Endothelial cell of umbilical vein (primary cell): ENCODE results near the gene AFG1L. TPM values are rescaled to one million over a fixed set of nuclear protein-coding genes. Genes with fewer than 3 reads are reported as not detected.

Source experiments
- BruUV-seq: library from RNA; stranded (reverse); fragments of 400-500 nt; replicated peaks from 2 replicates; lab custom pipeline; 2021; lab: Mats Ljungman, UMichigan
- CTCF ChIA-PET: fragments of 300-600, 350-600 bp; sonication (Branson Sonifier 250); formaldehyde crosslinking; loops from one replicate; lab custom pipeline; 2021; ENCODE audit warnings: antibody characterized with exemption, inconsistent platforms; lab: Charles Lee
- POLR2A ChIA-PET: fragments of 300-600, 350-600 bp; sonication (Branson Sonifier 250); formaldehyde crosslinking; loops from one replicate; lab custom pipeline; 2021; ENCODE audit warnings: antibody characterized with exemption, inconsistent platforms; lab: Charles Lee
- DNase-seq: peaks from one replicate; pipeline ENCODE4 v3.0.0-alpha.2; 2011; ENCODE audit warnings: low read depth, low spot score
- FAIRE-seq: peaks from 2 replicates; lab custom pipeline; 2011; peaks lifted over from hg19 to GRCh38; lab: Jason Lieb, UNC
- H2AFZ ChIP-seq: 2 replicates; pipeline ENCODE4 v1.6.0; 2012; ENCODE audit warnings: low read depth, low read length, control low read depth, inconsistent platforms
- H3K27ac ChIP-seq: 2 replicates; pipeline ENCODE4 v1.5.1; 2011; ENCODE audit warnings: low read depth, mild to moderate bottlenecking, control low read depth, low read length, moderate library complexity; ENCODE audit not compliant: insufficient read depth
- H3K27me3 ChIP-seq, 2 experiments: 2 replicates each; pipeline versions ENCODE4 v1.6.0 to v1.6.1; 2011; ENCODE audit warnings: low read length in 2 of 2, mixed read lengths in 1 of 2; ENCODE audit not compliant: control insufficient read depth in 2 of 2, insufficient read depth in 2 of 2
- H3K36me3 ChIP-seq, 2 experiments: 2 replicates in 1 of 2; 3 replicates in 1 of 2; pipeline ENCODE4 v1.5.1; 2011; ENCODE audit warnings: low read length in 2 of 2, mild to moderate bottlenecking in 1 of 2, moderate library complexity in 1 of 2; ENCODE audit not compliant: control insufficient read depth in 2 of 2, insufficient read depth in 2 of 2; ENCODE audit errors: extremely low read depth in 1 of 2
- H3K4me1 ChIP-seq: 3 replicates; pipeline ENCODE4 v1.5.1; 2011; ENCODE audit warnings: mild to moderate bottlenecking, low read length; ENCODE audit not compliant: control insufficient read depth, insufficient read depth; ENCODE audit errors: extremely low read depth
- H3K4me2 ChIP-seq: 2 replicates; pipeline ENCODE4 v1.6.1; 2011; ENCODE audit warnings: low read length, control low read depth, mixed read lengths; ENCODE audit not compliant: insufficient read depth
- H3K4me3 ChIP-seq, 3 experiments: fragments of 200-600 bp in 1 of 3; sonication (generic), shearing (Covaris generic) in 1 of 3; replicated peaks in 1 of 3; 2 replicates each; pipeline ENCODE4 v1.5.1; 2011 to 2016; ENCODE audit warnings: control low read depth in 3 of 3, low read length in 3 of 3, mild to moderate bottlenecking in 2 of 3, inconsistent platforms in 1 of 3, low read depth in 1 of 3, moderate library complexity in 1 of 3; ENCODE audit not compliant: insufficient read depth in 1 of 3
- H3K79me2 ChIP-seq: 2 replicates; pipeline ENCODE4 v1.6.0; 2012; ENCODE audit warnings: low read length, inconsistent platforms; ENCODE audit not compliant: control insufficient read depth, insufficient read depth
- H3K9ac ChIP-seq: replicated peaks from 2 replicates; pipeline ENCODE3; 2011; ENCODE audit warnings: low read length, control low read depth; ENCODE audit not compliant: insufficient read depth; ENCODE audit errors: extremely low read depth
- H3K9me1 ChIP-seq: replicated peaks from 3 replicates; pipeline ENCODE4 v1.6.0; 2011; ENCODE audit warnings: mild to moderate bottlenecking, low read length; ENCODE audit not compliant: control insufficient read depth, insufficient read depth; ENCODE audit errors: extremely low read depth
- H3K9me3 ChIP-seq: replicated peaks from 2 replicates; pipeline ENCODE4 v1.5.1; 2012; ENCODE audit warnings: low read length, inconsistent platforms; ENCODE audit not compliant: control insufficient read depth, insufficient read depth
- H4K20me1 ChIP-seq: replicated peaks from 2 replicates; pipeline ENCODE3; 2011; ENCODE audit warnings: mild to moderate bottlenecking, low read length; ENCODE audit not compliant: control insufficient read depth, insufficient read depth; ENCODE audit errors: extremely low read depth
- EZH2 ChIP-seq: IDR thresholded peaks from 2 replicates; pipeline ENCODE4 v1.6.1; 2012; ENCODE audit warnings: borderline replicate concordance, low read depth, mild to moderate bottlenecking, moderate library complexity, low read length, inconsistent platforms; ENCODE audit not compliant: severe bottlenecking
- FOS ChIP-seq: IDR thresholded peaks from 2 replicates; pipeline ENCODE4 v1.6.1; 2011; ENCODE audit warnings: mild to moderate bottlenecking, low read length, moderate library complexity, borderline replicate concordance; ENCODE audit not compliant: insufficient read depth
- GATA2 ChIP-seq: IDR thresholded peaks from 2 replicates; pipeline ENCODE4 v1.7.0; 2011; ENCODE audit warnings: low read depth, mild to moderate bottlenecking, moderate library complexity, mixed read lengths, low read length; ENCODE audit not compliant: insufficient read length, insufficient read depth
- JUN ChIP-seq: IDR thresholded peaks from 2 replicates; pipeline ENCODE4 v1.6.1; 2011; ENCODE audit warnings: borderline replicate concordance, low read depth; ENCODE audit not compliant: insufficient read length, insufficient read depth
- MYC ChIP-seq: IDR thresholded peaks from one replicate; pipeline ENCODE4 v1.6.1; 2011; ENCODE audit warnings: mild to moderate bottlenecking, low read depth, low read length
- POLR2A ChIP-seq: IDR thresholded peaks from 2 replicates; pipeline ENCODE4 v1.6.1; 2012; ENCODE audit warnings: low read depth, mild to moderate bottlenecking, control low read depth, low read length
- POLR2AphosphoS5 ChIP-seq: IDR thresholded peaks from 2 replicates; pipeline ENCODE4 v1.6.1; 2012; ENCODE audit warnings: low read depth, mild to moderate bottlenecking, control low read depth, low read length, moderate library complexity; ENCODE audit not compliant: insufficient read depth
- dilution Hi-C: fragments of 300-500 bp; cut with MboI; formaldehyde crosslinking; loops from one replicate; pipeline ENCODE4 v1.15.0; 2019; ENCODE audit warnings: low sequenced_read_pairs; ENCODE audit not compliant: extremely low pct_ligation_motif_present
- intact Hi-C: fragments of 100-400 bp; cut with micrococcal nuclease; formaldehyde crosslinking; loops from one replicate; pipeline ENCODE4 v1.10.0; 2022
- polyA plus RNA-seq, 4 experiments: library from polyadenylated mRNA; depleted of rRNA in 3 of 4; stranded (reverse) in 3 of 4; unstranded in 1 of 4; fragments of >200 nt; gene quantifications; 2 replicates each; pipeline versions ENCODE4 v1.2.1 to v1.2.3, GENCODE V29; 2011 to 2012; ENCODE audit warnings: missing spikeins in 1 of 4
- total RNA-seq: library from RNA; stranded (reverse); gene quantifications from 2 replicates; pipeline ENCODE4 v1.2.3, GENCODE V29; 2021
- TF ChIP-seq, protein P1 (sequence below): IDR thresholded peaks from 2 replicates; pipeline ENCODE4 v1.6.1; 2011; ENCODE audit not compliant: insufficient read depth, insufficient read length
- TF ChIP-seq, protein P2 (sequence below), 2 donors: IDR thresholded peaks; 1 replicate in 1 of 2; 2 replicates in 1 of 2; pipeline ENCODE4 v1.5.1; 2011; ENCODE audit warnings: low read length in 2 of 2, mild to moderate bottlenecking in 2 of 2, moderate library complexity in 2 of 2, control low read depth in 1 of 2, inconsistent platforms in 1 of 2, low read depth in 1 of 2; ENCODE audit not compliant: insufficient read depth in 1 of 2; ENCODE audit errors: extremely low read depth in 1 of 2

The AFG1L gene
- total and polyA plus RNA-seq, 2 donors (not counting 3 experiments of a cell fraction or from before 2014, with no cell fraction given): 1.0 to 6.2 TPM

DNA sequence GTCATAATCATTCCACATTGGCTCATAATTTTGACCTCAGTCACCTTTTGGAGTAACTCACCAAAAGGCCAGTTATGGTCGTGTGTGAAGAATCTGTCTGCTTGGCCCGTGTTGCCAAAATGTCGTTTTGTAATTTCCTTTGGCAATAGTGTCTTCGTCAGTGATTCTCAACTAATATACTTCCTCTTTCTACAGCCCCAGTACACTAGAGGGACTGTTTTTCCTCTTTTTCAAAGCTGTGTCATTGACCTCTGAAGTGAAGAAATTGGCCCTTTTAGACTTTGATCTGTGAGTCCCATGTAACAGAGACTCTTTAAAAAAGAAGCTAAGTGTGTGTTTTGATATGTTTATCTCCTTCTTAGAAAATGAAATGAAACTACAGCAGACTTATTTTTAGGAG lies 271.0 kb downstream of the AFG1L start:
- Histone ChIP-seq H3K9ac (no peak overlapping the region), H3K27ac (peak overlapping the region; percentile 4), H3K4me1 (peaks cover 46% of the 10 kb centered on the region), H3K9me3 (no peaks in the 10 kb centered on the region), H3K79me2 (peaks cover 16% of the 10 kb centered on the region), H4K20me1 (no peaks in the 10 kb centered on the region), H3K9me1 (no peaks in the 10 kb centered on the region), H3K27me3 (no peaks in the 10 kb centered on the region), H2AFZ (no peak overlapping the region), H3K4me2 (peak overlapping the region; percentile 48), H3K36me3 (peaks cover 0 to 2% of the 10 kb centered on the region in 2 experiments), H3K4me3 (no peak overlapping the region)
- intact Hi-C loops (loop anchor here (1.0 to 10.0 kb wide), 3 partner anchors 23 to 1619 kb away; partner anchors contain the start of gene CDC40), dilution Hi-C loops (no loop called here)
- ChIA-PET CTCF (interaction anchor here (1.0 to 3.9 kb wide), 5 partner anchors 10 to 327 kb away, joined by 3 to 19 read pairs (median 5); no protein-coding TSS in a partner anchor), POLR2A (no interaction called here)
- peak; percentile 70 for FAIRE-seq
- TF ChIP-seq, protein P1, sequence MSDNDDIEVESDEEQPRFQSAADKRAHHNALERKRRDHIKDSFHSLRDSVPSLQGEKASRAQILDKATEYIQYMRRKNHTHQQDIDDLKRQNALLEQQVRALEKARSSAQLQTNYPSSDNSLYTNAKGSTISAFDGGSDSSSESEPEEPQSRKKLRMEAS: no peak
- TF ChIP-seq POLR2A (no peak), EZH2 (no peak), FOS (peak; percentile 46)
- no TSS peak for BruUV-seq
- DNase-seq: peak; percentile 69

DNA sequence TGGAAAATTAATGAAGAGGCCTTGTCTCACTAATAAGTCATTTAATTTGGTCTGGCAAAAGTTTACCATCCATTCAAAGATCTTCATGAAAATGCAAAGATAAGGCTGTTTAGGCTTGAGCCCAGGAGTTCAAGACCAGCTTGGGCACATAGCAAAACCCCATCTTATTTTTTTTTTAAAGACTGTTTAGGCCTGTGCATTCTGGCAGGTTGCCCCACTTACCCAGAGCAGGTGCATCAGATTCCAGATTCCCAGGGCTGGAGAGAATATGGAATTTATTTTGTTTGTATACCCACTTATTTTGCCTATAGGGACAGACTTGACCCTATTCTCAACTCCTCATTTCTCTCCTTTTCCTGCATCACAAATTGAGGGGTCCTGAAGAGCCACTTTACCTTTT lies 271.6 kb downstream of the AFG1L start:
- no peaks in the 10 kb centered on the region for H3K9me1 ChIP-seq
- H4K20me1 ChIP-seq: no peaks in the 10 kb centered on the region
- no peak overlapping the region for H3K27ac ChIP-seq
- no peak overlapping the region for H3K9ac ChIP-seq
- peaks cover 0 to 2% of the 10 kb centered on the region in 2 experiments for H3K36me3 ChIP-seq
- intact Hi-C loops: loop anchor here (10.0 kb wide), 1 partner anchor 1618 kb away; the partner anchor contains the start of gene CDC40
- TF ChIP-seq POLR2AphosphoS5 (no peak), GATA2 (no peak), FOS (no peak), EZH2 (no peak), POLR2A (no peak), MYC (no peak), JUN (no peak)
- TF ChIP-seq, protein P2, sequence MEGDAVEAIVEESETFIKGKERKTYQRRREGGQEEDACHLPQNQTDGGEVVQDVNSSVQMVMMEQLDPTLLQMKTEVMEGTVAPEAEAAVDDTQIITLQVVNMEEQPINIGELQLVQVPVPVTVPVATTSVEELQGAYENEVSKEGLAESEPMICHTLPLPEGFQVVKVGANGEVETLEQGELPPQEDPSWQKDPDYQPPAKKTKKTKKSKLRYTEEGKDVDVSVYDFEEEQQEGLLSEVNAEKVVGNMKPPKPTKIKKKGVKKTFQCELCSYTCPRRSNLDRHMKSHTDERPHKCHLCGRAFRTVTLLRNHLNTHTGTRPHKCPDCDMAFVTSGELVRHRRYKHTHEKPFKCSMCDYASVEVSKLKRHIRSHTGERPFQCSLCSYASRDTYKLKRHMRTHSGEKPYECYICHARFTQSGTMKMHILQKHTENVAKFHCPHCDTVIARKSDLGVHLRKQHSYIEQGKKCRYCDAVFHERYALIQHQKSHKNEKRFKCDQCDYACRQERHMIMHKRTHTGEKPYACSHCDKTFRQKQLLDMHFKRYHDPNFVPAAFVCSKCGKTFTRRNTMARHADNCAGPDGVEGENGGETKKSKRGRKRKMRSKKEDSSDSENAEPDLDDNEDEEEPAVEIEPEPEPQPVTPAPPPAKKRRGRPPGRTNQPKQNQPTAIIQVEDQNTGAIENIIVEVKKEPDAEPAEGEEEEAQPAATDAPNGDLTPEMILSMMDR (IDR thresholded peaks at IDR 0.05; ENCODE audit: extremely low read depth in 1 of 2, insufficient read depth in 1 of 2, low read depth in 1 of 2, low read length in 2 of 2): no peak
- TF ChIP-seq, protein P1: no peak
- no peaks in the 10 kb centered on the region for H3K27me3 ChIP-seq
- no peak overlapping the region for H2AFZ ChIP-seq
- DNase-seq (no peak), FAIRE-seq (no peak)
- peaks cover 46% of the 10 kb centered on the region for H3K4me1 ChIP-seq
- H3K4me2 ChIP-seq: peak overlapping the region; percentile 48
- H3K79me2 ChIP-seq: peaks cover 16% of the 10 kb centered on the region
- no peak overlapping the region for H3K4me3 ChIP-seq
- CTCF ChIA-PET: interaction anchor here (1.0 to 3.9 kb wide), 5 partner anchors 10 to 327 kb away, joined by 3 to 19 read pairs (median 7); no protein-coding TSS in a partner anchor
- POLR2A ChIA-PET: no interaction called here
- H3K9me3 ChIP-seq: no peaks in the 10 kb centered on the region
- dilution Hi-C loops: no loop called here
- no TSS peak for BruUV-seq
